Mononuclear cell (primary cell): ENCODE measurements around the gene MARCHF2. TPM values are rescaled to one million over a fixed set of nuclear protein-coding genes. Genes with fewer than 3 reads are reported as not detected.

Experiments
- H3K27me3 ChIP-seq: 2 replicates; pipeline ENCODE4 v1.6.0; 2011; ENCODE audit warnings: low read length, control low read depth; ENCODE audit not compliant: insufficient read depth
- H3K4me1 ChIP-seq: 2 replicates; pipeline ENCODE4 v1.5.1; 2011; ENCODE audit warnings: mild to moderate bottlenecking, low read length, control low read depth; ENCODE audit not compliant: insufficient read depth
- H3K4me3 ChIP-seq: 2 replicates; pipeline ENCODE4 v1.5.1; 2011; ENCODE audit warnings: mild to moderate bottlenecking, low read length, moderate library complexity
- H3K9me3 ChIP-seq: 2 replicates; pipeline ENCODE4 v1.5.1; 2011; ENCODE audit warnings: low read depth, mild to moderate bottlenecking, control low read depth, low read length
- total RNA-seq: library from RNA; depleted of rRNA; stranded (reverse); fragments of >200 nt; gene quantifications from one replicate; pipeline ENCODE4 v1.2.3, GENCODE V29; 2012

MARCHF2 gene
- total RNA-seq, 1 donor, result 119 TPM

DNA sequence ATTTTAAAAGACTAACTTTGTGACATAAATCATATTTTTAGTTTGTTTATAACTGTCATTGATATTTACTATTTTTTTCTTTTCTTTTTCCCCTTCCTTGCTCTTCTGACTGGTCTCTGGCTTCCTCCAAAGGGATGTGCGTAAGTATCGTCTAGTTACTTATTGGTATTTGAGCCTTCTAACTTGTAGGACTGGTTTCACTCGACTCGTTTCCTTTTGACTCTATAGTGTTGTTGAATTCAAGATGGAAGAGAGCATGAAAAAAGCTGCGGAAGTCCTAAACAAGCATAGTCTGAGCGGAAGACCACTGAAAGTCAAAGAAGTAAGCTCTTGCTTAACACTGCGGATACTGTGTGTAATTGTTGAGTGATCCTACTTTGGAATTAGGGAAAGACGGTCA lies 50.3 kb downstream of the MARCHF2 start:
- Histone ChIP-seq H3K4me1 (peaks cover 5% of the 10 kb centered on the region), H3K27me3 (no peaks in the 10 kb centered on the region), H3K4me3 (no peak overlapping the region), H3K9me3 (no peaks in the 10 kb centered on the region)

DNA sequence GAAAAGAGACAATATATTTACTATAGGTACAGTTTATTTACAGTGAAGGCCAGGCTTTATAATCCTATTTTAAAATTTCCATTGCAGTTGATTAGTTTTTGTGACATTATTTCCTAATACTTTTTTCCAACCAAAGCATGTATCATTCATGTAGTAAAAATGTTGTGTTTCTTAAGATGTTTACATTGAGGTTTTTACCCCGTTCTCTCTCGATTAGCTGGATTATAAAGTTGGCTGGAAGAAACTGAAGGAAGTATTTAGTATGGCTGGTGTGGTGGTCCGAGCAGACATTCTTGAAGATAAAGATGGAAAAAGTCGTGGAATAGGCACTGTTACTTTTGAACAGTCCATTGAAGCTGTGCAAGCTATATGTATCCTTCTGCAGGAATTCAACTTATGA lies 52.9 kb downstream of the MARCHF2 start:
- no peaks in the 10 kb centered on the region for H3K27me3 ChIP-seq
- no peaks in the 10 kb centered on the region for H3K9me3 ChIP-seq
- H3K4me1 ChIP-seq, result no peaks in the 10 kb centered on the region
- no peak overlapping the region for H3K4me3 ChIP-seq

GRCh38 chr19:8468124-8468523 lies 55.0 kb downstream of the MARCHF2 start:
- Histone ChIP-seq H3K27me3 (no peaks in the 10 kb centered on the region), H3K4me3 (no peak overlapping the region), H3K9me3 (no peaks in the 10 kb centered on the region), H3K4me1 (peaks cover 16% of the 10 kb centered on the region)

DNA sequence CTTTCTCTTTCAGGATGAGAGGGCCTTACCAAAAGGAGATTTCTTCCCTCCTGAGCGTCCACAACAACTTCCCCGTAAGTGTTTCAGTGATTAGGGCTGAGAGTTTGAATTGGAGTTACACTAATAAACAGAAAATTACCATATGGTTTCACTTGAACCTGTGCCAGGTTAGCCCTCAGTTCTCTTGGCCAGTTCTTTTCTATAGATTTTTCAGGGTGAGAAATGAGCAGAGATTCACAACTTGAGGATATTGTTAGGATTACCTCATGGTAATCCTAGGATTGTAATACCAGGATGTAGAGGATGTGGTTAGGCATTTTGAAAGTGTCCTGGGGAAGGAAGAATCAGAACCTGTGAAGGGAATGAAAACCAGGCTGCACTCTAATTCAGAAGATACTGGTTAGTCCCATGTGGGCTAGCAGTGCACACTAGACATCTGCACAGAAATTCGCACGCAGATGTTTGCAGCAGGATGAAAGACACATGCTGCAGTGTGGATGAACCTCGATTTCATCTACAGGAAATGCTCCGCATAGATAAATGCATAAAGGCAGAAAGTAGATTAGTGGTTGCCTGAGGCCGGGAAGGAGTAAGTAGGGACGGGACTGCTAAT lies 55.8 kb downstream of the MARCHF2 start:
- H3K4me3 ChIP-seq, result no peak overlapping the region
- H3K4me1 ChIP-seq, result peaks cover 23% of the 10 kb centered on the region
- no peaks in the 10 kb centered on the region for H3K27me3 ChIP-seq
- H3K9me3 ChIP-seq, result no peaks in the 10 kb centered on the region

GRCh38 chr19:8469613-8470368 lies 56.7 kb downstream of the MARCHF2 start:
- H3K4me3 ChIP-seq, result no peak overlapping the region
- H3K27me3 ChIP-seq, result no peaks in the 10 kb centered on the region
- peaks cover 32% of the 10 kb centered on the region for H3K4me1 ChIP-seq
- no peaks in the 10 kb centered on the region for H3K9me3 ChIP-seq

DNA sequence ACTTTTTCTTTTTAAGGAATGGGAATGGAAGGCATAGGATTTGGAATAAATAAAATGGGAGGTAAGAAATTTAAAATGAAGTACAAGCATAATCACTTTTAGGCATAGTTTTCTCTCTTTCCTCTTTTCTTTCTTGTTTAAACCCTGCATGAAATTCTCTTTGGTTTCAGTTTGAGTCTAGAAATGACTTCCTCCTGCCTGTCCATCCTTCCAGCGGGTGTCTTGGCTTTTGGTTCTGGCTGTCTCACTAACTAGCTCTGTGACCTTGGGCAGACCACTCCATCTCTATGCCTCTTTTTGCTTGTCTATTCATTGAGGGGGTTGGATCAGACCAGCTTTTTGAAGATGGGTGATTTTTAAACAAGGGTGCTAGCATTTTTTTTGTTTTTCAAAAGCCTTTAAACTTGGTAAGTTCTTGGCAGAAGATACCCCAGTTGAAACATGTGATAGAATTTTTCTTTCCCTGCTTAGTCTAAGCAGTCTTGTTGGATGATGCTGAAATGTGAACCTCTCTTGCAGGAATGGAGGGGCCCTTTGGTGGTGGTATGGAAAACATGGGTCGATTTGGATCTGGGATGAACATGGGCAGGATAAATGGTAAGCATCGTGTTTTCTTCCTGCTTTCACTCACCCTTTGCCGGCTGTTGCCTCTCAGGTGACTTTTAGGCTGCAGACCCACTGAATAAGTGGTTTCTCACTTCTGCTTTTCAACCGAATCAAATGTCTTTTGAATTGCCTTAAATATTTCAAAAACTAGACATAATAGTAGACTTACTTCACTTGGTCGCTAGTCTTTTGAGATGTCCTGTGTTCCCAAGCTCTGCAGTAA lies 60.8 kb downstream of the MARCHF2 start:
- Histone ChIP-seq H3K4me1 (peaks cover 51% of the 10 kb centered on the region), H3K27me3 (no peaks in the 10 kb centered on the region), H3K9me3 (no peaks in the 10 kb centered on the region), H3K4me3 (no peak overlapping the region)

DNA sequence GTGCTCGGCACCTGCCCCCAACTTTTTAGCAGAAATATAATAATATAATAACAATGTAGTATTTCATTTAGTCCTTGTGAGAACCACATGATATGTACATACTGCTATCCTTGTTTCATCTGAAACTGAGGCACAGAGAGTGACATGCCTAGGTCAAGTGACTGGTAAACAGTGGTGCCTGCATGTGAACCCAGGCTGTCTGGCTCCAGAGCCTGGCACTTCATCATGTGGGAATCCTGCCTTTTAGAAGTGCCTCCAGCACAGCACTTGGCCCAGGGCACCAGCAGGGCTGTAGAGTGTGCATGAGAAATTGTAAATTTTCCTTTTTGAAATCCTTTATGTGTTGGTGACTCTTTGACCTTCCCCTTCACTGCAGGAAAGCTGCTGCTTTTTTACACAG lies 61.9 kb downstream of the MARCHF2 start:
- Histone ChIP-seq H3K4me3 (no peak overlapping the region), H3K27me3 (no peaks in the 10 kb centered on the region), H3K4me1 (peaks cover 51% of the 10 kb centered on the region), H3K9me3 (no peaks in the 10 kb centered on the region)

DNA sequence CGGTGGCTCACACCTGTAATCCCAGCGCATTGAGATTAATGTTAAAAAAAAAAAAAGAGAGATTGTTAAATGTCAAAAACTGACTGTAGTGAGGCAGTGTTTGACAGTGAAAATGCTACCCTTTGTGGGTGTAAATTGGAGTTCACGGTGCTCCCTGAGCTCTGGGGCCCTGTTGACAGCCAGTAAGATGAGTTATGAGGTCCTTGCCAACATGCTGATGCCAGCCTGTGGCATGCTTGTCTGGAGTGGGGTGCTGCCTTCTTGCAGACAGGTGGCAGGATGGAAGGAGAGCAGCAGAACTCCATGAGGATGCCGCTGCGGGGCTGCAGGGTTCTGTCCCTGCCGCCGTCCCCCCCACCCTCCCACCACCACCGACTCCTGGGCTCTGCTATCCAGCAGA lies 63.4 kb downstream of the MARCHF2 start:
- Histone ChIP-seq H3K27me3 (no peaks in the 10 kb centered on the region), H3K9me3 (no peaks in the 10 kb centered on the region), H3K4me1 (peaks cover 61% of the 10 kb centered on the region), H3K4me3 (no peak overlapping the region)

DNA sequence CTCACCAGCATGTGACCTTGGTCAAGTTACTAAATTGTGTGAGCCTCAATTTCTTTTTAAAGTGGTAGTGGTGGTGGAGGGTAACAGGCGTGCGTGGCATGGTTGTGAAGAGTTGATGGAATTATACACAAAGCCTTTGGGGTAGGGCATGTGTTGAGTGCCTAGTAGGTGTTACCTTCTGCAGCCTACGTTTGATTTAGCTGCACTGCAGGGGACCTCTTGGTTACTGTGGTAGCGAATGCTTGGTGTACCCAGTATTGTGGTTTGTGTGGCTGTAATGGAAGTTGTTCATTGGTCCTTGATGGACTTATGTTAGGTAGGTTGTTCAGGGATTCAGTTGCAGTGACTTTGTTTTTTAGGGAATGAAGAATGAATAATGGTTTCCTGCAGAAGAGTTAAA lies 64.8 kb downstream of the MARCHF2 start:
- Histone ChIP-seq H3K4me3 (no peak overlapping the region), H3K9me3 (no peaks in the 10 kb centered on the region), H3K4me1 (peaks cover 47% of the 10 kb centered on the region), H3K27me3 (no peaks in the 10 kb centered on the region)

- peaks cover 41% of the 10 kb centered on the region for H3K4me1 ChIP-seq
- H3K4me3 ChIP-seq, result no peak overlapping the region
These were observed 65.5 kb downstream of the MARCHF2 start for GRCh38 chr19:8478598-8478997.

DNA sequence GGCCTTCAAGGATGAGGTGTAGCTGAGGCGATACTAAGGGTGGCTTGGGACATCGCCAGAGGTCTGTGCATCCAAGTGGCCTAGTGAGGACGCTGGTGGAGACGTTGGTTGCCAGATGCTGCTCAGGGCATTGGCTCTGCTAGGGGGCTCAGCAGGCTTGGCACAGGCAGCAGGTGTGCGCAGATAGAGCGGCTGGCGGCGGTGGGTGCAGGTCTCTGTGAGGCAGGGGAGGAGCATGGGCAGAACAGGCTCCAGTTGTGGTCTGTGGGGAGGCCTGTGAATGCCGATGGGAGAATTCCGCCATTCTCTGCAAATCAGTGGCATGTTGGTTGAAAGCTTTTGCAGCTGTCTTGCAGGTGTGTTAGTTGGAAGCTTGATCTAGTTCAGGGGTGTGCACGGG lies 68.1 kb downstream of the MARCHF2 start:
- H3K27me3 ChIP-seq, result no peaks in the 10 kb centered on the region
- peaks cover 54% of the 10 kb centered on the region for H3K4me1 ChIP-seq
- no peak overlapping the region for H3K4me3 ChIP-seq

More at GRCh38 chr19:8478598-8478997, 65.5 kb downstream of the MARCHF2 start:
- Histone ChIP-seq H3K9me3 (no peaks in the 10 kb centered on the region), H3K27me3 (no peaks in the 10 kb centered on the region)

DNA sequence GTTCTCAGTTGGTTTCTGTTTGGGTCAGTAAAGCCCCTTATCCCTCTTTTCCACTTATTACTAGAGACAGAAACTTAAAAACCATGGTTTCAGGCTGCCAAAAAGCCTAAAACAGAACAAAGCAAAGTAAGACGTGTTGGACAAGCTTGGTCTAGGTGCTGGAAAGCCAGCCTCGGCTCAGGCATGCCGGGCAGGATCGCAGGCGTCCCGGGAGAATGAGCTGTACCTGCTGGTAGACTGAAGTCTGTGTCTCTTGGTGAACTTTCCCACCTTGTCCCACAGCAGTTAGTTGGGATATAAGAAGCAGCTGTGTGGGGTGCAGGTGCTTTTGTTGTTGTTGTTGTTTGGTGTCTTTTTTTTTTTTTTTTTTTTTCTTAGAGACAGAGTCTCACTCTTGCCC lies 68.5 kb downstream of the MARCHF2 start:
- Histone ChIP-seq H3K27me3 (no peaks in the 10 kb centered on the region), H3K4me3 (no peak overlapping the region), H3K4me1 (peaks cover 59% of the 10 kb centered on the region), H3K9me3 (no peaks in the 10 kb centered on the region)

More for the DNA sequence above, 68.1 kb downstream of the MARCHF2 start:
- H3K9me3 ChIP-seq, result no peaks in the 10 kb centered on the region

DNA sequence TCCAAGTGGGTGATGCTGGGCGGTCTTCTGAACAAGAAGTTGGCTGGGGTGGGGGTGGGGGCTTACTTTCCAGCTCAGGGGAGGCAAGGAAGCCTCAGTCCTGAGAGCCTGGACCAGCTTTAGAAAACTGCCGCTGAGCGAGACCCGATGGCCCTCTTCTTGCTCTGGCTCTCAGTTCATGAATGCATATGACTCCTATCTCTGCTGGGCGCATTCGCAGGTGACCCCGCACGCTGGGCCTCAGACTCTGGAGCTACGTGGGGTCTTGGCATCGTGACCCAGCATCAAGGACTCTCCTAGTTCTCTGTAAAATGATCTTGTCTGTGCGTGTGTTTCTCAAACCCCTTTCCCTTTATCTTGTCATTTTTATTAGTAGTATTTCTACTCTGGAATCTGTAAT lies 69.6 kb downstream of the MARCHF2 start:
- Histone ChIP-seq H3K27me3 (no peaks in the 10 kb centered on the region), H3K4me3 (no peak overlapping the region), H3K4me1 (peaks cover 62% of the 10 kb centered on the region), H3K9me3 (no peaks in the 10 kb centered on the region)

GRCh38 chr19:8483165-8483564 lies 70.1 kb downstream of the MARCHF2 start:
- H3K4me3 ChIP-seq, result no peak overlapping the region
- no peaks in the 10 kb centered on the region for H3K27me3 ChIP-seq
- H3K4me1 ChIP-seq, result peaks cover 62% of the 10 kb centered on the region
- no peaks in the 10 kb centered on the region for H3K9me3 ChIP-seq

DNA sequence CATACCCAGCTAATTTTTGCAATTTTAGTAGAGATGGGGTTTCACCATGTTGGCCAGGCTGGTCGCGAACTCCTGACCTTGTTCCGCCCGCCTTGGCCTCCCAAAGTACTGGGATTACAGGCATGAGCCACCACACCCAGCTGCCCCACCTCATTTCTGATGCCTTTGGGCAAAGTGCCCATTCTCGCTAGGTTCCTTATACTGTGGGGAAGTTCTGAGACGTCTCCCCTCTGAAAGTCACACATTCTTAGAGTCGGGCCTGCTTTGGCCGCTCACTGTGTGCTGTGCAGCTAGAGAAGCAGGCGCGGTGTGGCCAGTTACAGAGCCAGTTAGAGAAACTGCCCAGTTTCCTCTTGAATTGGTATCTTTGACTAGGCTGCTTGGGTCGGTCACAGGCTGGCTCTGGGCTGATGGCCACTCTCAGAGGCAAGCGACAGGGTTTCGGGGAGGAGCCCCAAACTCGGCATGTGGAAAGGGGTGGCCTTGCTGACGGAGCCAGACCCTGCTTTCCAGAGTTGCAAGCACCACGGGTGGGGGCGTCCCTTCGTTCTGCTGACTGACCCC lies 71.3 kb downstream of the MARCHF2 start:
- no peak overlapping the region for H3K4me3 ChIP-seq
- H3K27me3 ChIP-seq, result no peaks in the 10 kb centered on the region
- no peaks in the 10 kb centered on the region for H3K9me3 ChIP-seq
- peaks cover 69% of the 10 kb centered on the region for H3K4me1 ChIP-seq
